HL-60 (cell line): ENCODE data around the gene PCNX2.

Experiments
- CTCF ChIP-seq: IDR thresholded peaks from one replicate; pipeline ENCODE4 v1.5.1; 2011; ENCODE audit warnings: low read length, control low read depth, inconsistent platforms; ENCODE audit not compliant: insufficient read depth
- POLR2AphosphoS5 ChIP-seq: IDR thresholded peaks from 2 replicates; pipeline ENCODE4 v1.6.1; 2012; ENCODE audit warnings: low read depth

- no peak for TF ChIP-seq CTCF
- no peak for TF ChIP-seq POLR2AphosphoS5
These were observed 317.4 kb downstream of the PCNX2 start for GRCh38 chr1:232978091-232978634.
